NCI-H460 (cell line): ENCODE results near the gene MRPL9. TPM values are rescaled to one million over a fixed set of nuclear protein-coding genes. Genes with fewer than 3 reads are reported as not detected.

Source experiments
- DNase-seq: peaks from one replicate; pipeline ENCODE4 v3.0.0-alpha.2; 2016; ENCODE audit warnings: low read depth; ENCODE audit errors: extremely low read depth
- small RNA-seq, 2 experiments: library from RNA; depleted of rRNA; stranded (forward); fragments of <200 nt; gene quantifications; one replicate each; pipeline ENCODE3, GENCODE V24; 2014
- total RNA-seq: library from RNA; depleted of rRNA; stranded (reverse); fragments of >200 nt; shearing (Covaris generic); gene quantifications from 2 replicates; pipeline ENCODE4 v1.2.3, GENCODE V29; 2014; rRNA removed

MRPL9 gene
- total RNA-seq, 1 experiment from 2014 or later = 157 TPM

GRCh38 chr1:151715726-151716404, 47.4 kb downstream of the MRPL9 start:
- no peak for DNase-seq

- no peak for DNase-seq
Observed at GRCh38 chr1:151714820-151715725, 48.2 kb downstream of the MRPL9 start.

- DNase-seq = no peak
Observed at GRCh38 chr1:151713874-151714273, 49.4 kb downstream of the MRPL9 start.

- DNase-seq = no peak
Observed at GRCh38 chr1:151713044-151713443, 50.3 kb downstream of the MRPL9 start.

- no peak for DNase-seq
Observed at GRCh38 chr1:151711951-151712350, 51.3 kb downstream of the MRPL9 start.

- no peak for DNase-seq
Observed at GRCh38 chr1:151711044-151711800, 52.1 kb downstream of the MRPL9 start.

GRCh38 chr1:151710187-151710840, 53.0 kb downstream of the MRPL9 start:
- DNase-seq = no peak

Small RNA genes within 50 kb of the gene (small RNA-seq; reads per million reads assigned to genes)
- 0 reads per million in 2 experiments for gene RNU6-662P

Other genes with a start within 250 kb of the MRPL9 start
- 17.1 and 17.2 TPM in 2 replicates for gene TUFT1, start 223.2 kb downstream of the MRPL9 start, total RNA-seq
- gene SNX27, start 151.4 kb downstream of the MRPL9 start, total RNA-seq = 29.6 and 32.2 TPM in 2 replicates
- gene CELF3, start 46.7 kb downstream of the MRPL9 start, total RNA-seq = not detected in 2 replicates
- gene RIIAD1, start 42.0 kb downstream of the MRPL9 start, total RNA-seq = not detected in 2 replicates
- 7.1 and 10.9 TPM in 2 replicates for gene TDRKH, start 27.0 kb upstream of the MRPL9 start, total RNA-seq
- not detected in 2 replicates for gene LINGO4, start 41.9 kb upstream of the MRPL9 start, total RNA-seq
- 0.10 TPM in 1 of 2 replicates, not detected in the other for gene RORC, start 68.3 kb upstream of the MRPL9 start, total RNA-seq
- gene C2CD4D, start 76.3 kb upstream of the MRPL9 start, total RNA-seq = not detected in 2 replicates
- gene THEM5, start 90.2 kb upstream of the MRPL9 start, total RNA-seq = not detected in 2 replicates
- 31.3 and 39.7 TPM in 2 replicates for gene THEM4, start 146.0 kb upstream of the MRPL9 start, total RNA-seq
- 373 and 385 TPM in 2 replicates for gene S100A10, start 230.4 kb upstream of the MRPL9 start, total RNA-seq